ENCODE results near the gene CDH22. TPM values are rescaled to one million over a fixed set of nuclear protein-coding genes. Genes with fewer than 3 reads are reported as not detected.
A peak's percentile ranks its signal among the peaks of the same experiment; 100 is the strongest.

CDH22 gene
- total and polyA plus RNA-seq, 2 experiments from 2014 or later: 0.08 to 0.10 TPM

GRCh38 chr20:46306743-46307138, 1.6 kb downstream of the CDH22 start:
- Mint-ChIP-seq H3K4me1 (peaks cover 6% of the 10 kb centered on the region), H3K4me3 (peak overlapping the region; percentile 37), H3K27me3 (ENCODE audit: insufficient read depth, low read depth, poor library complexity) (peaks cover 57% of the 10 kb centered on the region), H3K36me3 (ENCODE audit: low read depth) (no peaks in the 10 kb centered on the region; the same call in 2 of the 3 replicates), H3K9me3 (no peaks in the 10 kb centered on the region; the same call in 2 of the 3 replicates), H3K27ac (no peak overlapping the region)
- Histone ChIP-seq H3K79me2 (replicated peaks; ENCODE audit: insufficient read depth) (no peaks in the 10 kb centered on the region), H3K4me2 (peak overlapping the region; percentile 90), H3K27me3 (ENCODE audit: insufficient read depth) (peaks cover 64% of the 10 kb centered on the region), H4K20me1 (replicated peaks; ENCODE audit: insufficient read depth) (peaks cover 9% of the 10 kb centered on the region; the same call in 1 of the 2 replicates), H3K27ac (ENCODE audit: low read depth) (no peak overlapping the region), H3K9me2 (ENCODE audit: insufficient read depth) (no peaks in the 10 kb centered on the region), H3F3A (replicated peaks; ENCODE audit: low read depth) (no peaks in the 10 kb centered on the region), H3K36me3 (ENCODE audit: insufficient read depth) (no peaks in the 10 kb centered on the region), H3K4me1 (ENCODE audit: insufficient read depth) (0 out of 2 replicates have a peak, but pooled peaks cover 6% of the 10 kb centered on the region), H2AFZ (peak overlapping the region; percentile 59; the same call in 1 of the 2 replicates), H3K4me3 (peak overlapping the region; percentile 73; the same call in 1 of the 2 replicates)
- no peak for DNase-seq (ENCODE audit: low spot score)
- TF ChIP-seq CTCF (conservative IDR thresholded peaks at IDR 0.05; ENCODE audit: low read depth in 2 of 2) (no peak), CREB1 (CRISPR knock-in tag; IDR thresholded peaks at IDR 0.05; ENCODE audit: low read depth) (no peak), EZH2phosphoT487 (IDR thresholded peaks at IDR 0.05; ENCODE audit: unreplicated experiment) (no peak), STAT1 (IDR thresholded peaks at IDR 0.05; ENCODE audit: unreplicated experiment) (no peak), NANOG (IDR thresholded peaks at IDR 0.05; ENCODE audit: borderline replicate concordance) (no peak), POLR2AphosphoS5 (IDR thresholded peaks at IDR 0.05; ENCODE audit: low read depth) (no peak), REST (IDR thresholded peaks at IDR 0.05; ENCODE audit: unreplicated experiment) (no peak), ETS1 (IDR thresholded peaks at IDR 0.05) (no peak), EZH2 (IDR thresholded peaks at IDR 0.05; ENCODE audit: low read depth, unreplicated experiment) (no peak)
- peak; percentile 7; the same call in 2 of the 3 replicates for ATAC-seq

Measured in GM23338 (cell line).